HG02943 (cell line): ENCODE measurements around the gene CNRIP1.
"Not testable (repeated sequence)": the region's sequence is repeated elsewhere in the genome, so short reads cannot be mapped to it uniquely, and the experiment has no call there.

Source experiments
- ATAC-seq: cut with Tn5 transposase; IDR thresholded peaks from one replicate; pipeline ENCODE4 v1.9.1; 2021; ENCODE audit warnings: mild to moderate bottlenecking, low read depth, moderate library complexity; ENCODE audit not compliant: unreplicated experiment

The CNRIP1 gene

DNA sequence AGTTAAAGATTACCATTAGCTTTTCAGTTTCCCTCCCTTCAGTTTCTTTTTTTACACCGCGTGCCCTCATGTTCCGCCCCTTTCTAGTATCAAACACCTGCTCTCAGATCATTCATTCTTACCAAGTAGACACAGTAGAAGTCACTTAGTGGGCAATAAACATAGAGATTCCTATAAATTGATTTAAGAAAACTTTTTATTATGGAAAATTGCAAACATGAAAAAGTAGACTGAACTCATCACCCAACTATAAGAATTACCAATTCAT is 21.2 kb upstream of the CNRIP1 start:
- no peak for ATAC-seq

- no peak for ATAC-seq
These were observed 20.7 kb upstream of the CNRIP1 start for GRCh38 chr2:68340226-68341061.

DNA sequence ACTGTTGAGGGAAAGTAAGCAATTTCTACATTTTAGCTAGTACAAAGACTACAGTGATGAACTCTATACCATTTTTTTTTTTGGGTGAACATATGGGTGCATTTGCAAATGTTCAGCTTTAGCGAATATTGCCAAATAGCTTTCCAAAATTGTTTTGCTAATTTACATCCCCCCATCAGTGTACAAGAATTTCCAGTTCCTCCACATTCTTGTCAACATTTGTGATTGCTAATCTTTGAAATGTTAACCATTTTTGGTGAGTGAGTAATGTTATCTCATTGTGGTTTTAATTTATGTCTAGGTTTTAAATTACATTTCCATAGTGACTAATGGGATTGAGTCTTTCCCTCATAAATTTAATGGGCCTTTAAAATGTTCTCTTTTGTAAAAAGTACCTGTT is 16.4 kb upstream of the CNRIP1 start:
- ATAC-seq: no peak

- no peak for ATAC-seq
These were observed 14.2 kb upstream of the CNRIP1 start for GRCh38 chr2:68333931-68334330.

GRCh38 chr2:68333009-68333408 is 13.3 kb upstream of the CNRIP1 start:
- no peak for ATAC-seq

GRCh38 chr2:68330691-68331090 is 10.9 kb upstream of the CNRIP1 start:
- no peak for ATAC-seq

DNA sequence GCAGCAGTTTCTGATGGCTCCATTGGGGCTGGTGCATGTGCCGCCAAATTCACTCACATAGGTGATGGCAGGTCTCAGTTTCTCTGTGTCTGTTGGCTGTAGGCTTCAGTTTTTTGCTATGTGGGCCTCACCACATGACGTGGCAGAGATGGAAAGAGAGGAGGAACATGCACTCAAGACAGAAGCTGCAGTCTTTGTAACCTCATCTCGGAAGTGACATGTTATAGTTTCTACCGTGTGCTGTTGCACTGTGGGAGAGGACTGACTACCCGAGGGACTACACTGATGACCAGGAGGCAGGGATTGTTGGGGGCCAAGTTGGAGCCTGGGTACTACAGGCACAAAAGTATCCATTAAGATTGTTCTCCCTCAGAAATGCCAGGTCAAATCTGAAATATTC is 9.2 kb upstream of the CNRIP1 start:
- ATAC-seq: no peak

GRCh38 chr2:68325056-68325455 is 5.3 kb upstream of the CNRIP1 start:
- no peak for ATAC-seq

- no peak for ATAC-seq
These were observed 431 bp upstream of the CNRIP1 start for GRCh38 chr2:68320118-68320641.

DNA sequence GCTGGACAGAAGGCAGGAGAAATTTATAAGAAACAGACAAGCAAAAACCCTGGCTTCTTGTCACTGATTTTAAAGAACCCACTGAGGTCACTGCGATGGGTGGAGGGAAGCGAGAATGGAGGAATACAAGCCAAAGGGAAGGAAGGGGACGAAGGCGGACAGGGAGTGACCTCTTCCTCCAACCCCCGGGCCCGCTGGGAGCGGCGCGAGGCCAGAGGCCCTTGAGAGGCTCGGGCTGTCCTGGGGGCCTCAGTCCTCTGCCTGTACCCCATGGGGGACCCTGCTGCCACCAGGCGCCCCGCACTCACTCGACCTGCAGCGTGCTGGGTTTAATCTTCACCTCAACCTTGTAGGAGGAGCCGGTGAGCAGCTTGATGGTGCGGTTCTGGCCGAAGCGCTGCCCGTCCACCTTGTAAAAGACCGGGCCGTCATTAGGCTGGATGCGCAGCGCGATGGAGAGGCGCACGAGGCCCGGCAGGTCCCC is 793 bp downstream of the CNRIP1 start:
- ATAC-seq: no peak

- no peak for ATAC-seq
These were observed 1.5 kb downstream of the CNRIP1 start for GRCh38 chr2:68317971-68318913.

GRCh38 chr2:68316111-68316510 is 3.6 kb downstream of the CNRIP1 start:
- ATAC-seq: no peak

- ATAC-seq: no peak
These were observed 8.7 kb downstream of the CNRIP1 start for GRCh38 chr2:68311033-68311432.

DNA sequence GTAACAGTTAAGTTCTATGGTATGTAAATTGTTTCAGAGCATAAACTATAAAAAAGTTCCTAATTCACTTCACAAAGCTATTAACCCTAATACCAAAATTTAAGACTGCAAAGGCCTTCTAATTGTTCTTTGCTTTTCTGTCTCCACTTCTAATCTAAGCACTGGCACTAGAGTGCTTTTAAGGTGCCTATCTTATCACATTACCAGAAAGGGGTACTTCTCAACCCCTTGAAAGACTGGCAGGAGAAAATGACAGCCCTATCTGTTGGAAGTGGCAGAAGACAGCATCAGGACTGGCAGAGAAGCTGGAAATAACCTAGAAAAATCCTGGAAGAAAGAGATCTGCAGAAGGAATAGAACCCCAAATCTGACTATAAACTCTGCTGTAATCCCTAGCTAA is 10.3 kb downstream of the CNRIP1 start:
- no peak for ATAC-seq

GRCh38 chr2:68303902-68304272 is 15.9 kb downstream of the CNRIP1 start:
- not testable (repeated sequence) for ATAC-seq

- no peak for ATAC-seq
These were observed 16.5 kb downstream of the CNRIP1 start for GRCh38 chr2:68303033-68303901.

- no peak for ATAC-seq
These were observed 17.4 kb downstream of the CNRIP1 start for GRCh38 chr2:68302281-68302875.

GRCh38 chr2:68295516-68295915 is 24.2 kb downstream of the CNRIP1 start:
- no peak for ATAC-seq

- no peak for ATAC-seq
These were observed 24.8 kb downstream of the CNRIP1 start for GRCh38 chr2:68294913-68295312.

DNA sequence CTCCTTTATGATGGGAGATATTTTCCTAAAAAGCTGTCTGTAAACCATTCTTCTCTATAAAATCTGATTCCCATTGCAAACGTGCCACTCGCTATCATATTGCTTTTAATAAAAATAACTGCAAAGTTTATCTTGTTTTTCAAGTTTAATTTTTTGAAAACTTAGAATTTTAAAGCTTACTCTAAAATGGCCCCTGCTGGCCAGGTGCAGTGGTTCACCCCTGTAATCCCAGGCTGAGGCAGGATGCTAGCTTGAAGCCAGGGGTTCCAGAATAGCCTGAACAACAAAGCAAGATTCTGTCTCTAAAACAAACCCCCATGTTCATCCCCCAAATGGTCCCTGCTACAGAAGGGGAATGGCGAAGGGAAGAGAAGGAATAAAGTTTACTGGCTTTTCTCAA is 25.6 kb downstream of the CNRIP1 start:
- no peak for ATAC-seq
